Activated naive CD8-positive, alpha-beta T cell treated with anti-CD3 and anti-CD28 coated beads, Interleukin-2, amount 50 U/mL, for 24 hours (primary cell): ENCODE results near the gene PICALM.
"Not testable (repeated sequence)": the region's sequence is repeated elsewhere in the genome, so short reads cannot be mapped to it uniquely, and the experiment has no call there.

Experiments used
- ATAC-seq: fragments of 150-1000 bp; cut with Tn5 transposase; one replicate; pipeline ENCODE4 v1.10.0; 2021
- DNase-seq: peaks from one replicate; pipeline ENCODE4 v3.0.0; 2021
- H3K27ac Mint-ChIP-seq: one replicate; pipeline ENCODE4 v1.8.0; 2021; ENCODE audit warnings: mild to moderate bottlenecking, mixed read lengths
- H3K27me3 Mint-ChIP-seq: one replicate; pipeline ENCODE4 v1.8.0; 2021; ENCODE audit warnings: mixed read lengths
- H3K36me3 Mint-ChIP-seq: one replicate; pipeline ENCODE4 v1.8.0; 2021; ENCODE audit warnings: low read depth, mixed read lengths
- H3K4me1 Mint-ChIP-seq: one replicate; pipeline ENCODE4 v1.8.0; 2021; ENCODE audit warnings: mixed read lengths
- H3K4me3 Mint-ChIP-seq: one replicate; pipeline ENCODE4 v1.8.0; 2021; ENCODE audit warnings: mild to moderate bottlenecking, moderate library complexity, mixed read lengths
- H3K9me3 Mint-ChIP-seq: one replicate; pipeline ENCODE4 v1.8.0; 2021; ENCODE audit warnings: mixed read lengths

Gene PICALM

GRCh38 chr11:86068951-86069407 lies at the start of gene PICALM:
PICALM (minus strand) TSS chr11:86069084; CDS start chr11:86068780, 304 bp downstream.
- Mint-ChIP-seq H3K36me3 (peaks cover 20% of the 10 kb centered on the region), H3K27ac (peak within 1 kb of the TSS; percentile 98), H3K9me3 (no peaks in the 10 kb centered on the region), H3K27me3 (no peaks in the 10 kb centered on the region), H3K4me3 (peak within 1 kb of the TSS; percentile 100), H3K4me1 (peaks cover 28% of the 10 kb centered on the region)
- ATAC-seq (peak; percentile 91), DNase-seq (peak; percentile 97)

GRCh38 chr11:86118253-86118652 lies 49.4 kb upstream of the PICALM start:
- Mint-ChIP-seq H3K9me3 (no peaks in the 10 kb centered on the region), H3K27ac (no peak overlapping the region), H3K4me3 (no peak overlapping the region), H3K27me3 (no peaks in the 10 kb centered on the region), H3K36me3 (no peaks in the 10 kb centered on the region), H3K4me1 (peaks cover 38% of the 10 kb centered on the region)
- DNase-seq (no peak), ATAC-seq (no peak)

GRCh38 chr11:86117712-86118063 lies 48.8 kb upstream of the PICALM start:
- no peak for DNase-seq

GRCh38 chr11:86117001-86117711 lies 48.3 kb upstream of the PICALM start:
- no peaks in the 10 kb centered on the region for H3K9me3 Mint-ChIP-seq
- H3K27me3 Mint-ChIP-seq: no peaks in the 10 kb centered on the region
- ATAC-seq (peak; percentile 13), DNase-seq (no peak)
- no peaks in the 10 kb centered on the region for H3K36me3 Mint-ChIP-seq
- H3K27ac Mint-ChIP-seq: peak overlapping the region; percentile 76
- peaks cover 34% of the 10 kb centered on the region for H3K4me1 Mint-ChIP-seq
- no peak overlapping the region for H3K4me3 Mint-ChIP-seq

More at GRCh38 chr11:86117712-86118063, 48.8 kb upstream of the PICALM start:
- Mint-ChIP-seq H3K36me3 (no peaks in the 10 kb centered on the region), H3K4me1 (peaks cover 35% of the 10 kb centered on the region), H3K27me3 (no peaks in the 10 kb centered on the region), H3K9me3 (no peaks in the 10 kb centered on the region), H3K27ac (no peak overlapping the region), H3K4me3 (no peak overlapping the region)
- no peak for ATAC-seq

- Mint-ChIP-seq H3K9me3 (no peaks in the 10 kb centered on the region), H3K4me1 (peaks cover 34% of the 10 kb centered on the region), H3K4me3 (peak overlapping the region; percentile 33), H3K27me3 (no peaks in the 10 kb centered on the region), H3K36me3 (no peaks in the 10 kb centered on the region), H3K27ac (peak overlapping the region; percentile 76)
- ATAC-seq (peak; percentile 96), DNase-seq (peak; percentile 34)
These were observed 47.5 kb upstream of the PICALM start for GRCh38 chr11:86116386-86116726.

- DNase-seq (no peak), ATAC-seq (peak; percentile 22)
- H3K4me3 Mint-ChIP-seq: peak overlapping the region; percentile 33
These were observed 46.9 kb upstream of the PICALM start for GRCh38 chr11:86115542-86116385.

GRCh38 chr11:86108890-86109638 lies 40.2 kb upstream of the PICALM start:
- Mint-ChIP-seq H3K4me3 (no peak overlapping the region), H3K4me1 (no peaks in the 10 kb centered on the region), H3K36me3 (no peaks in the 10 kb centered on the region), H3K27ac (no peak overlapping the region), H3K27me3 (no peaks in the 10 kb centered on the region), H3K9me3 (peaks cover 6% of the 10 kb centered on the region)
- no peak for DNase-seq
- ATAC-seq: no peak

More at GRCh38 chr11:86115542-86116385, 46.9 kb upstream of the PICALM start:
- H3K27ac Mint-ChIP-seq: peak overlapping the region; percentile 76
- peaks cover 34% of the 10 kb centered on the region for H3K4me1 Mint-ChIP-seq
- H3K36me3 Mint-ChIP-seq: no peaks in the 10 kb centered on the region
- H3K27me3 Mint-ChIP-seq: no peaks in the 10 kb centered on the region
- no peaks in the 10 kb centered on the region for H3K9me3 Mint-ChIP-seq

- ATAC-seq (no peak), DNase-seq (no peak)
- Mint-ChIP-seq H3K36me3 (no peaks in the 10 kb centered on the region), H3K27me3 (no peaks in the 10 kb centered on the region), H3K4me3 (no peak overlapping the region), H3K9me3 (peaks cover 6% of the 10 kb centered on the region), H3K4me1 (no peaks in the 10 kb centered on the region), H3K27ac (no peak overlapping the region)
These were observed 39.3 kb upstream of the PICALM start for GRCh38 chr11:86108191-86108590.

- H3K36me3 Mint-ChIP-seq: no peaks in the 10 kb centered on the region
- peaks cover 2% of the 10 kb centered on the region for H3K27me3 Mint-ChIP-seq
- peaks cover 6% of the 10 kb centered on the region for H3K9me3 Mint-ChIP-seq
- no peak overlapping the region for H3K27ac Mint-ChIP-seq
- no peaks in the 10 kb centered on the region for H3K4me1 Mint-ChIP-seq
- DNase-seq (no peak), ATAC-seq (no peak)
- no peak overlapping the region for H3K4me3 Mint-ChIP-seq
These were observed 38.0 kb upstream of the PICALM start for GRCh38 chr11:86106916-86107315.

- not testable (repeated sequence) for H3K4me3 Mint-ChIP-seq, ATAC-seq, H3K36me3 Mint-ChIP-seq, H3K27me3 Mint-ChIP-seq, H3K9me3 Mint-ChIP-seq, H3K4me1 Mint-ChIP-seq, H3K27ac Mint-ChIP-seq, DNase-seq
These were observed 37.1 kb upstream of the PICALM start for GRCh38 chr11:86106031-86106430.

GRCh38 chr11:86105601-86106000 lies 36.7 kb upstream of the PICALM start:
- not testable (repeated sequence) for DNase-seq, H3K36me3 Mint-ChIP-seq, H3K9me3 Mint-ChIP-seq, H3K27ac Mint-ChIP-seq, ATAC-seq, H3K27me3 Mint-ChIP-seq, H3K4me3 Mint-ChIP-seq, H3K4me1 Mint-ChIP-seq

GRCh38 chr11:86103808-86104207 lies 34.9 kb upstream of the PICALM start:
- H3K27me3 Mint-ChIP-seq: peaks cover 2% of the 10 kb centered on the region
- H3K27ac Mint-ChIP-seq: no peak overlapping the region
- no peak overlapping the region for H3K4me3 Mint-ChIP-seq
- H3K4me1 Mint-ChIP-seq: peaks cover 2% of the 10 kb centered on the region
- no peaks in the 10 kb centered on the region for H3K9me3 Mint-ChIP-seq
- no peaks in the 10 kb centered on the region for H3K36me3 Mint-ChIP-seq
- ATAC-seq: peak; percentile 40
- no peak for DNase-seq

- peaks cover 2% of the 10 kb centered on the region for H3K4me1 Mint-ChIP-seq
- H3K27ac Mint-ChIP-seq: no peak overlapping the region
- no peak for DNase-seq
These were observed 33.1 kb upstream of the PICALM start for GRCh38 chr11:86101941-86102407.

GRCh38 chr11:86101493-86101892 lies 32.6 kb upstream of the PICALM start:
- ATAC-seq (no peak), DNase-seq (no peak)
- H3K27ac Mint-ChIP-seq: no peak overlapping the region
- no peak overlapping the region for H3K4me3 Mint-ChIP-seq
- peaks cover 2% of the 10 kb centered on the region for H3K4me1 Mint-ChIP-seq
- no peaks in the 10 kb centered on the region for H3K36me3 Mint-ChIP-seq
- peaks cover 2% of the 10 kb centered on the region for H3K27me3 Mint-ChIP-seq
- H3K9me3 Mint-ChIP-seq: no peaks in the 10 kb centered on the region

More at GRCh38 chr11:86101941-86102407, 33.1 kb upstream of the PICALM start:
- H3K36me3 Mint-ChIP-seq: no peaks in the 10 kb centered on the region
- no peak for ATAC-seq
- H3K27me3 Mint-ChIP-seq: peaks cover 2% of the 10 kb centered on the region
- H3K4me3 Mint-ChIP-seq: no peak overlapping the region
- no peaks in the 10 kb centered on the region for H3K9me3 Mint-ChIP-seq
